ENCODE data around the gene HAGHL.

Gene HAGHL, protein sequence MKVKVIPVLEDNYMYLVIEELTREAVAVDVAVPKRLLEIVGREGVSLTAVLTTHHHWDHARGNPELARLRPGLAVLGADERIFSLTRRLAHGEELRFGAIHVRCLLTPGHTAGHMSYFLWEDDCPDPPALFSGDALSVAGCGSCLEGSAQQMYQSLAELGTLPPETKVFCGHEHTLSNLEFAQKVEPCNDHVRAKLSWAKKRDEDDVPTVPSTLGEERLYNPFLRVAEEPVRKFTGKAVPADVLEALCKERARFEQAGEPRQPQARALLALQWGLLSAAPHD

DNA sequence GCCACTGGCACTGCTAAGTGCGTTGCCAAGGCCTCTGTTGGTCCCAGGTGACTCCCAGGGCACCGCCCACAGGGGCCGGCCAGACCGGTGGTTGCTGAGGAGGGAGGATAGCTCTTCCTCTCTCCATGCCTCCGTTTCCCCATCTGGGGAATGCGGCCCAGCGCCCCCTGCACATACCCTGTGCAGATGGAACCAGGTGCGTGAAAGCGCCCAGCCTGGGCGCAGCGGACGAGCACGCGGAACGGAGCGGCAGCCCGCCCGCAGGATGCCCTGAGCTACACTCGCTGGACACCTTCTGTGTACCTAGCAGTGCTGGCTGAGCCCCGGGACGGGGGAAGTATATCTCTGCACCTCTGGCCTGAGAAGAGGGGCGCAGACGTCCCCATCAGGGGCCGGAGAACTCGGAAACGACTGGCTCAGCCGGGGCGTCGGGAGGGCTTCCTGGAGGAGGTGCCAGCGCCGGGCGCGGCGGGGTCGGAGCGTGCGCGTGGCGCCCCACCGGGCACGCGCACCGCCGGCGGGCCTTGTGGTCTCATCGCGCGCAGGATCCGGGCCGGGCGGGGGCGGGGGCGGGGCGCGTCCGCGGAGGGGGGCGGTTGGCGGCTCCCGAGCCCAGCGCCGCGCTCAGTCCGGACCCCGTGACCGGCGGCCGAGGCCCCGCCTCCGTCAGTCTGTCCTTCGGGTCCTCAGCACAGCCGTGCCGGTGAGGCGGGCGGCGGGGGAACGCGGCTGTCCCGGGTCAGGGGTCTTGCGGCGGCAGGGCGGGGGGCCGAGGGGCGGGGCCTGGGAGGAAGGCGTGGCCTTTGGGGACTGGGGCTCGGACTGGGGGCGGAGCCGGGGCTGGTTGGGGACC lies at the start of gene HAGHL, which contains the start of gene CCDC78:
HAGHL (plus strand) TSS at position 669 of the 853 bp plus-strand sequence. CDS start 404 bp downstream, outside the sequence.
CCDC78 (minus strand) TSS at position 6 of the 853 bp plus-strand sequence. CDS start 76 bp downstream, outside the sequence.
- peak; percentile 69 for DNase-seq

DNA sequence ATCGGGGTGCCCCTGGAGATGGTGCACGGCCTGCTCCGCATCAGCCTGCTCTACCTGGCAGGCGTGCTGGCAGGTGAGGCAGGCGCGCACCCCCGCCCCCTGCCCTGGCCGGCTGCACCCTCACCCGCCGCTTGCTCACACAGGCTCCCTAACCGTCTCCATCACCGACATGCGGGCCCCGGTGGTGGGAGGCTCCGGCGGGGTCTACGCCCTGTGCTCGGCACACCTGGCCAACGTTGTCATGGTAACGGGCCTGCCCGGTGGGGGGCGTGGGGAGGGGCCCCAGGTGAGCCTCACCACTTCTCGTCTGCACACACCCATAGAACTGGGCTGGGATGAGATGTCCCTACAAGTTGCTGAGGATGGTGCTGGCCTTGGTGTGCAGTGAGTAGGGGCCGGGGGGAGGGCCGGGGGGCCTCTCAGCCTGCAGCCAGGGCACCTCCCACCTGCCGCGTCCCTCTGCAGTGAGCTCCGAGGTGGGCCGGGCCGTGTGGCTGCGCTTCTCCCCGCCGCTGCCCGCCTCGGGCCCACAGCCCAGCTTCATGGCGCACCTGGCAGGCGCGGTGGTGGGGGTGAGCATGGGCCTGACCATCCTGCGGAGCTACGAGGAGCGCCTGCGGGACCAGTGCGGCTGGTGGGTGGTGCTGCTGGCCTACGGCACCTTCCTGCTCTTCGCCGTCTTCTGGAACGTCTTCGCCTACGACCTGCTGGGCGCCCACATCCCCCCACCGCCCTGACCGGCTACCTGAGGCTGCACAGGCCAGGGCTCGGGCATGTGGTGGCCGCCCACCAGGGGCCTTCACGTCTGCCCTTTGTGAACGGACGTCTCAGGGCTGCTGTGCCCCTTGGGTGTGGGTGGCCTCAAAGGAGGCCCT lies 49.4 kb upstream of the HAGHL start:
- peak; percentile 26 for DNase-seq

DNA sequence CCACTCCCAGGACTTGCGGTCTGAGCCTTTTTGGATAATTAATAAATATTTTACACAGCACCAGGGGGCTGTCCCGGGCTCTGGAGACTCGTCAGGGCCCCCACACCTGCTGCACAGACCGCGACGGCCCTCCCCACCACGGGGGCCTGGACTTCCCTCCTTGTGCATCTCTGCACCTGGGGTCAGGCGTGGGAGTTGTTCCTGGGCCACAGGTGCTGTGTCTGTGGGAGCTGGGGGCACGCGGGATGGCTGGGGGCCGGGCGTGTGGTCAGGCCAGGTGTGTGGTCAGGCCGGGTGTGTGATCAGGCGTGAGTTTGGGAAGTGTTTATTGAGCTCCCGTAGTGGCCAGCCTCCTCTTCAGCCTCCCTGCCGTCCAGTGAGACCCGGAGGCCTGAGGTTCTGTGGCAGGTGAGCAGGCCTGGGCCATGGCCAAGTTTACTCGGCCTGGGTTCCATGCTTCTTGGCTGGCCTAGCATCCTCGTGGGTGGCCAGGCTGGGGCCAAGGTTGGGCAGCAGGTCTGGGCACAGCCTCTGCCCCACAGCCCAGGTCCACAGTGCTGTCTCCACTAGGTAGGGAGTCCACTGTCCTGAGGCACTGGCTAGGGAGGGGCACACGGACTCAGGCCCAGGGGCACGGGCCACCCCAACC lies 48.6 kb upstream of the HAGHL start:
- DNase-seq, result peak; percentile 51

DNA sequence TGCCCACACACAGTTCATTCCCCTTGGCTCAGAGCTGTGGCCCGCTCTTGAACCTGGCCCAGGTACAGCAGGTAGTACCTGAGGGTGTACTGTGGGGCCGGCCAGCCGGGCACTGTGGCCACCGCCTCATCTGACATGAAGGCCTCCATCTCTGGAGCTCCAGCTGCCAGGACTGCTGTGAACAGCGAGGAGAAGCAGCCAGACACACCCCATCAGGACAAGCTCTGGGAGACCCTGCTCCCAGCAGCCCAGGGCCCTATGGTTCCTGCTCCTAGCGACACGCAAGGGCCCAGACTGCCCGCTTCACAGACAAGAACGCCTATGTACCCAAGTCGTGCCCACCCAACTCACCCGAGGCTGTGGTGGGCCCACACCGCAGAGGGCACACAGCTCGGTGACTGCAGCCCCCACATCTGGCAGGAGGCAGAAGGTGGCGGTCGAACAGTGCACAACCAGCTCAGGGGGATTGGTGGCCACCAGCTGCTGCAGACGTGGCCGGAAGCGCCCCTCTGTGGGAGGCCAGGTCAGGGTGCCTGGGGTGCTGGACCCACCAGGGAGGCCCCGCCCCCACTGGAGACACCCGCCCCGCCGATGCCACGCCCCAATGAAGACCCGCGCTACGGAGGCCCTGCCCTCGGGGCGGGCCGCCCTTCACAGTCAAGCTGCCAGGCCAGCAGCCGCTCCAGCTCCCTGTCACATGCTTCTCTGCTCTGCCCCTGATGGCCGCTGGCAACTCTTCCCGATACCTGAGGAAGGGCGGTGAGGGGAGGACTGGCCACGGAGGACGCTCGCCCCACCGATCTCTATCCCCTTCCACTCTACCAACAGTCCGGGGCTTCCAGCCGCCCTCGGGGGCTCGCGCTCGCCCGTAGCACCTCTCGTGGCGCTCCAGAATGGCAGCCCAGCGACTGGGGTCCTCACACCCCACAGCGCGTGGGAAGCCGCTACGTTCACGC lies 47.8 kb upstream of the HAGHL start:
- peak; percentile 85 for DNase-seq

DNA sequence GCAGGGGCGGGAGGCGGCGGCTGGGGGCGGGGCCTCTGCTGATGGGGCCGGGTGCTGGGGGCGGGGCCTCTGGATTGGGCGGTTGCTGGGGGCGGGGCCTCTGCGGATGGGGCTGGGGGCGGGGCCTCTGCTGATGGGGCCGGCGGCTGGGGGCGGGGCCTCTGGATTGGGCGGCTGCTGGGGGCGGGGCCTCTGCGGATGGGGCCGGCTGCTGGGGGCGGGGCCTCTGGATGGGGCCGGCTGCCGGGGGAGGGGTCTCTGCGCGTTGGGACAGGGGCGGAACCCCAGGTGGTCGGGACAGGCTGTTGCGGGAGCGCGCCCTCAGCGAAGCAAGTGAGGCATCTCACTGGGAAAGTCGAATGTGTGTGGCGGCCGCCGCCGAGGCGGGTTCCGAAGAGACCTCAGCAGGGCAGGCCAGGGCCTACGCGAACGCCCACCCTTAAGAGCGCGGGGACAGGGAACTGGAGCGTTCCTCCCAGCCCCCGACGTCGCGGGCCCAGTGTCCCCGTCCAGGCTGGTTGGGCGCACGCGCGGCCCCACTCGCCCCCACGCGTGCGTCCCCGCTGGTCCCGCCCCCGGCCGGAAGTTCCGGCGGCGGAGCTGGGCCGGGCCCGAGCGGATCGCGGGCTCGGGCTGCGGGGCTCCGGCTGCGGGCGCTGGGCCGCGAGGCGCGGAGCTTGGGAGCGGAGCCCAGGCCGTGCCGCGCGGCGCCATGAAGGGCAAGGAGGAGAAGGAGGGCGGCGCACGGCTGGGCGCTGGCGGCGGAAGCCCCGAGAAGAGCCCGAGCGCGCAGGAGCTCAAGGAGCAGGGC lies 46.9 kb upstream of the HAGHL start, which contains the start of gene STUB1:
STUB1 (plus strand) TSS at position 597 of the 811 bp plus-strand sequence; CDS start at position 713, 116 bp downstream.
- DNase-seq, result peak; percentile 96

DNA sequence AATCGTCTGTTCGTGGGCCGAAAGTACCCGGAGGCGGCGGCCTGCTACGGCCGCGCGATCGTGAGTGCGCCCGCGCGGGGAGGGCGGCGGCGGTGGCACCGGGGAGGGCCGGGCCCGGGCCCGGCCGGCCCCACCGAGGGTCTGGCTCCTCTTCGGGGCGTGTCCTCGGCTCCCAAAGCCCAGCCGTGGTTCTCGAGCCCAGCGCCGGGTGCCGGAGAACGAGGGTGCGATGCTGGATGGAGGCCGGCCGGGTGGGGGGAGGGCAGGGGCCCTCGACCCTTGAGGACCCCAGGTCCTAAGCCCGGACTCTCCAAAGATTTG lies 46.3 kb upstream of the HAGHL start:
- no peak for DNase-seq

DNA sequence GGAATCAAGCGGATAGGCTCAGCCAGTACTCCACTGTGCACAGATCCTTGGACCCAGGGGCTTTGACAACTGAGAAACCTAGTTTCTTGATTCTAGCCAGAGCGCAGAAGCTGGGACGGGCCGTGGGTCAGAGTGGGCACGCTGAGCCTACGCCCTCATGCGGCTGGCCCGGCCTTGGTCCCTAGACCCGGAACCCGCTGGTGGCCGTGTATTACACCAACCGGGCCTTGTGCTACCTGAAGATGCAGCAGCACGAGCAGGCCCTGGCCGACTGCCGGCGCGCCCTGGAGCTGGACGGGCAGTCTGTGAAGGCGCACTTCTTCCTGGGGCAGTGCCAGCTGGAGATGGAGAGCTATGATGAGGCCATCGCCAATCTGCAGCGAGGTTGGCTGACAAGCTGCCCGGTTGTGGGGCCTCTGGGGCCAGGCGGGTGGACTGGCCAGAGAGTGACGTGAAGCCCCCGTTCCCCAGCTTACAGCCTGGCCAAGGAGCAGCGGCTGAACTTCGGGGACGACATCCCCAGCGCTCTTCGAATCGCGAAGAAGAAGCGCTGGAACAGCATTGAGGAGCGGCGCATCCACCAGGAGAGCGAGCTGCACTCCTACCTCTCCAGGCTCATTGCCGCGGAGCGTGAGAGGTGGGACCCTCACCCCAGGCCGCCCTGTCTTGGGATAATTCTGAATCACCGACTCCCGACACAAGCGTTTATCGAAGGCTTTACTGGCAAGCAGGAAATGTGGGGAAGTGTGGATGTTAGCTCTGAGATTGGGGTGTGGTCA lies 45.8 kb upstream of the HAGHL start:
- DNase-seq, result no peak

DNA sequence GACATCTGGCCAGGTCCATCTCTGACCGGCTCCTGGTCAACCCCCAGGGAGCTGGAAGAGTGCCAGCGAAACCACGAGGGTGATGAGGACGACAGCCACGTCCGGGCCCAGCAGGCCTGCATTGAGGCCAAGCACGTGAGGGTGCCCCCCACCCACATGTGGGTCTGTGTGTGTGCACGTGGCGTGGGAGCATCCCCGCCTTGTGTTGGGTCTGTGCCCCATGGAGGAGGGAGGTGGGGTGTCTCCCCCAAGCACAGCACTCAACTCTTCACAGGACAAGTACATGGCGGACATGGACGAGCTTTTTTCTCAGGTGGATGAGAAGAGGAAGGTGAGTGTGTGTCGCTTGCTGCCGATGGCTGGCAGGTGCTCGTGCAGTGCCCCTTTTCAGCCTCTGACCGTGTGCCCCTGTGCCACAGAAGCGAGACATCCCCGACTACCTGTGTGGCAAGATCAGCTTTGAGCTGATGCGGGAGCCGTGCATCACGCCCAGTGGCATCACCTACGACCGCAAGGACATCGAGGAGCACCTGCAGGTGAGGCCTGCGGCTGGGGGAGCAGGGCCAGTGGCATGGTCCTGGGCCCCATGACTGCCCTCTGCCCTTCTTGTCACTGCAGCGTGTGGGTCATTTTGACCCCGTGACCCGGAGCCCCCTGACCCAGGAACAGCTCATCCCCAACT lies 45.0 kb upstream of the HAGHL start:
- DNase-seq, result no peak

DNA sequence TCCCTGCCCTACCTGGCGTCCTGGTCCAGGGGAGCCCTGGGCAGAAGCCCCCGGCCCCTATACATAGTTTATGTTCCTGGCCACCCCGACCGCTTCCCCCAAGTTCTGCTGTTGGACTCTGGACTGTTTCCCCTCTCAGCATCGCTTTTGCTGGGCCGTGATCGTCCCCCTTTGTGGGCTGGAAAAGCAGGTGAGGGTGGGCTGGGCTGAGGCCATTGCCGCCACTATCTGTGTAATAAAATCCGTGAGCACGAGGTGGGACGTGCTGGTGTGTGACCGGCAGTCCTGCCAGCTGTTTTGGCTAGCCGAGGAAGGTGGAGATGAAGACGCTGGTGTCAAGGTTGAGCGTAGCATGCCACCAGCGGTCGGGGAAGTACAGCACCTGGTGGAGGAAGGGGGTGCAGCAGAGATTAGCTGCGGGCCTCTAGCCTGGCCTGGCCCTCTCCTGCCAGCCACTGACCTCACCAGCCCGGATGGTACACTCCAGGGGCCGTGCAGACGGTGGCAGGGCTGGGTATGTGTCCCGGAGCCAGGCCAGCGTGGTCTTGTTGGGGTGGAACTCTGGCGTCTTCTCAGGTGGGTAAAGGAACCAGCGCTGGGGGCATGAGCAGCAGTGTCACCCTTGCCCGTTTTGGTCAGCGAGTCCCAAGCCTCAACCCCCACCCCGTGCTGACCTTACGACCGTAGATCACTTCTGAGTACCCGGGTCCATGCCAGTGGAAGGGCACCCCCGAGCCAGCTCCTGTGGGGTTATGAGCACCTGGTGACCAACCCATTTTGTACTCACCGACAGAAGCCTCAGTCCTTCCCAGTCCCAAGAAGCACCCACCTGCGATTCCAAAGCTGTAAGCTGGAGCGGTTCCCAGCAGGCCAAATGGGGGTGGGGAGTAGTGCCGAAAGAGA lies 44.2 kb upstream of the HAGHL start:
- no peak for DNase-seq

DNA sequence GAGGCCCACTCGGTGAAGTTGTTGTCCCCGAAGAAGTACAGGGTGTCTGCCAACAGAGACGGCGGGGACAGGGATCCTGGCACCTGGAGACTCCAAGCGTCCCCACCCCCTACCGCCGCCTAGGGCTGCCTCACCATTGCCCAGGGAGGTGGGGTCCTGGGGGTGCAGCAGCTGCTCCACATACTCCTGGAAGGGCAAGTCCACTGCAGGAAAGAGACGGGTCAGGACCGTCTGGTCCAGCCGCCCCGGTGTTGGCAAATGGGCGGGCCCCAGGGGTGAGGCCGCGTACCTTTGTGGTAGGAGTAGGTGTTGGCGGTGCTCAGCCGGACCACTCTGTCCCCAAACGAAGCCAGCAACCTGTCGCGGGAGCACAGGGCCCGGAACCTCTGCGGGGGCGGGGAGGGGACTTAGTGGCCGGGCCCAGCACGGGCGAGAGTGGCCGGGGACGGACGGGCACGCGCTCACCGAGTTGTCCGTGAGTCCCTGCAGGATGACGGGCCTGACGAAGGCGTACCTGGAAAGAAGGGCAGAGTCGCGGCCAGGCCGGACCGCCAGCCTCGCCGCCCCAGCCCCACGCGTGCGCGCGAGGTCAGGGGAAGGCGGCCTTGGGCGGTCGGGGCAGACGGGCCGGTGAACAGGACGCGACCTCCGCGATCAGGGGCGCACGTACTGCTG lies 43.4 kb upstream of the HAGHL start:
- DNase-seq, result no peak

DNA sequence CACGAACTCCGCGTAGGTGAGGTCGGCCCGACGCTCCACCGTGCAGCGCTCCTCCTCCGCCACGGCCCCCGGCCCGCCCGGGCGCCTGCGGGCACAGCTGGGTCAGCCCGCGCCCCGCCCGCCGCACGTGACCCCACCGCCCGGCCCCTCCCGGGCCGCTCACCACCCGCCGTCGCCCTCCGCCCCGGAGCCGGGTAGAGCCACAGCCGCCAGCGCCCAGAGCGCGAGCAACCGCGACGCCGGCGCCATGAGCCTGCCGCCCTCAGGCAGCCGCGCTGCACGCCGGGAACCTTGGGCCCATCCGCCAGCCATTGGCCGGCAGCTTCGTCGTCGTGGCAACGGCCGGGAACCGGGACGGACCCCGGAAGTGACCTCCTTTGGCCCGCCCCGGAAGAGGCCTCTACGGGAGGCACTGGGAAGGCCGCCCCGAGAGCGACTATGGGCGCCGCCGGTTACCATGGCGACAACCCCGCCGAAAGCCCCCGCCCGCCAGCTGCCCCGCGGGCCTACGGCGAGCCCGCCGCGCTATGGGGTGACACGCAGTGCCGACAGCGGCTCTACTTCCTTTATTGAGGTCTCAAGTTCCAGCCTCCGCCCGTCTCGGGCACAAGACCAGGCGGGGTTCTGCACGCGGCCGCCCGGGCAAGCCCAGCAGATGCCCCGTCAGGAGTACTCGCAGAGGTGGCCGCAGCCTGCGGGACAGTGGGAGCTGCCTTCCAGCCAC lies 42.7 kb upstream of the HAGHL start, which contains the start of gene JMJD8:
JMJD8 (minus strand) TSS at position 264 of the 724 bp plus-strand sequence; CDS start at position 249, 15 bp downstream.
- peak; percentile 98 for DNase-seq

DNA sequence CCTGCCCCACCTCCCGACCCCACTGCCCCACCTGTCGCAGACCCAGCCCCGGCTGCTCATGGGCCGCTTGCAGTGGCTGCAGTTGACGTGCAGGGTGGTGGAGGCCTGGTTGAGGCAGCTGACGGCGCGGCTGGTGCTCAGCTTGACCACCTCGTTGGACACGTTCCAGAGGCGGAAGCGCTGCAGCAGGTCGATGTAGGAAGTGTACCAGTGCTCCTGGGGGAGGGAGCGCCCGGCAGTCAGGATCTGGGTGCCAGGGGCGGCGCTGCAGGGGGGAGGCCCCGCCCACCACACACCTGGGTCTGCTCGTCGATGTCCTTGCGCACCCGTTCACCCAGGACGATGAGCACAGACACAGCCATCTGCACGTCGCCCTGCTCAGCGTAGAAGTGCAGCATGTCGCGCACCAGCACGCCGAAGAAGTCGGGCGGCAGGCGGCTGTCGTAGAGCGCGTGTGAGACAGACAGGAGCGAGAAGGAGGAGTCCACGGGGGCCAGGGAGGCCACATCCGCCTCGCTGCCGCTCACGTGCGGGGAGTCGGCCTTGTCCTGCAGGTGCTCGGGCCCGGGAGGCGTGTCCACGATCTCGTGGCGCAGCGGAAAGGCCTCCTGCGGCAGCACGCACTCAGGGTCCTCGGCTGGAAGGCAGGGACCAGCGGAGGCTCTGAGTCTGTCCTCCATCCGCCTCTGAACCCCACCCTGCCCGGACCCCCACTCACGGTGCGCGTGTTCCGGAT lies 41.8 kb upstream of the HAGHL start:
- DNase-seq, result no peak

DNA sequence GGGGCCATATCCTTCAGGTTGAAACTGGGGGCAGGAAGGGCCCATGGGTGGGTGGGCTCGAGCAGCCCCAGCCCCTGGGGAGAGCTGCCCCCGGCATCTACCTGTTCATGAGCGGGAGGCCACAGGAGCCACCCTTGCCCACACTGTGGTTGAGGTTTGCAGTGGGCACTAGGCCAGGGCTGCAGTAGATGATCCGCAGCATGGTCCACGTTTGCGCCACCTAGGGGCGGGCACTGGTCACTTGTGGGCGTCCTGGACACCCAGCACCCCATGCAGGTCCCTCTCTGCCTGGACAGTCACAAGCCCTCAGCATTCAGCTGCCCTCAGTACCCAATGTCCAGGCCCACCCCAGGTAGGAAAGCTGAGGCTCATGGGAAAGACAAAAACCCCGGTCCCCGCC lies 40.9 kb upstream of the HAGHL start:
- no peak for DNase-seq

DNA sequence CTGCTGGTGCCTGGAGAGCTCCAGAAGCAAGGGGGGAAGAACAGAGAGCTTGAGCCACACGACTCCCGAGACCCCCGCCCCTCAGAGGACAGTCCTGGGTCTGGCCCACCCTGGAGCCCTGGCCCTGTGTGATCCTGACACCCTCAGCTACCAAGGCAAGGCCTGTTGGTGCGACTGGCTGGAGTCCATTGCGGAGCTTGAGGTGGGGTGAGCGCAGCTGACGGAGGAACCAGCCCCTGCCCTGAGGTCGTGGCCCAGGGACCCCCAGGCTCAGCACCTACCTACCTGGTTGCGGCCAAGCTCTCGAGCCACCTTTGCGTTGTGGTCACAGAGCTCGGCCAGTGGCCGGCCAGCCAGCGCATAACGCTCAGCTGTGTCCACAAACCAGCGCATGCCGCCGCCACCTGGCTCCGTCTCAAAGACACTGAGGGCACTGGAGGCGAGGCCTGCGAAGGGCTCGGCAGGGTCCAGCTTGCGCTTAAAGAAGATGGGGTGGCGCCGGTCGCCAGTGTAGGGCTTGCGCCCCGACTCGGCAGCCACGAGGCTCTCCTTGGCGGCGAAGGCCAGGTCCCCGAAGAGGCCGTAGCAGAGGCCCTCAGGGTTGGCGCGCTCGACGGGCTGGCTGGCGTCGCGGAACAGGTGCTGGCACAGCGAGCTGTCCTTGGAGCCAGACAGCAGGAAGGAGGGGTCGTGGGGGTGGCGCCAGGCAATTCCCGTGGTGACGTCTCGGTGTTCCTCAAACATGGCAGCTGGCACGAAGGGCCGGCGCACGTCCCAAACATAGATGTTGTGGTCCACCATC lies 40.2 kb upstream of the HAGHL start:
- DNase-seq, result no peak

DNA sequence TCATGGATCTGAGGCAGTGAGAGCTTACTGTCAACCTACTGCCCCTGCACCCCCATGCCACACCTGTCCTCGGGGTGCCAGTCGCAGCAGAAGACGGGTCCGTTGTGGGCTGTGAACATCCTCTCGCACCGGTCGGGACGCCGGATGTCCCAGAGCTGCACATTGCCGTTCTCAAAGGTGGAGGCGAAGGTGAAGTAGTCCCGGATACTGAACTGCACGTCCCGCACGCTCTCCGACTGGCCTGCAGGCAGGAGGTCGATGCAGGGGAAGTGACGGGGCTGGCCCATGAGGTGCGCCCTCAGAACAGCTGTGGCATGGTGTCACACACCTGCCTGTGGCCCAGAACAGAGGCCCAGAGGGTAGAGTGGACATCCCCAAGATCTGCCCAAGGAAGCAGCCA lies 39.4 kb upstream of the HAGHL start:
- DNase-seq, result no peak
